A549 (cell line): ENCODE measurements around the gene TULP3. TPM values are rescaled to one million over a fixed set of nuclear protein-coding genes. Genes with fewer than 3 reads are reported as not detected.

ENCODE experiments used
- ATAC-seq, 2 experiments: fragments of 200-7000 bp in 1 of 2; fragments of >200 bp in 1 of 2; cut with Nextera tagmentation in 1 of 2; cut with Tn5 transposase in 1 of 2; 3 replicates each; pipeline versions ENCODE4 v1.8.0 to v1.9.1; 2018 to 2020; ENCODE audit warnings: mild to moderate bottlenecking in 1 of 2, moderate library complexity in 1 of 2
- CTCF ChIA-PET: fragments of 300-600 bp; sonication (Branson Sonifier 250); formaldehyde crosslinking; extraction: SDS; loops from one replicate; lab custom pipeline; 2021; ENCODE audit warnings: antibody characterized with exemption, inconsistent platforms; lab: Yijun Ruan, JAX
- POLR2A ChIA-PET: fragments of 350-600 bp; formaldehyde crosslinking; extraction: SDS; loops from one replicate; lab custom pipeline; 2021; ENCODE audit warnings: antibody characterized with exemption, inconsistent platforms; lab: Yijun Ruan, JAX
- DNase-seq, 2 experiments: peaks; one replicate each; pipeline versions ENCODE4 v3.0.0 to v3.0.0-alpha.2; 2011 to 2016; ENCODE audit warnings: low read depth in 1 of 2, low spot score in 1 of 2
- FAIRE-seq: peaks from 2 replicates; lab custom pipeline; 2011; peaks lifted over from hg19 to GRCh38; lab: Jason Lieb, UNC
- H3K27ac ChIP-seq, 2 experiments: fragments of >200 bp; sonication (Bioruptor Twin); formaldehyde crosslinking; 3 replicates each; pipeline ENCODE4 v1.5.1; 2016 to 2017
- H3K4me1 ChIP-seq: fragments of >200 bp; sonication (Bioruptor Twin); formaldehyde crosslinking; 3 replicates; pipeline ENCODE4 v1.6.1; 2016
- H3K4me2 ChIP-seq: fragments of >200 bp; sonication (Bioruptor Twin); formaldehyde crosslinking; 3 replicates; pipeline ENCODE4 v1.6.1; 2016
- H3K4me3 ChIP-seq: fragments of >200 bp; sonication (Bioruptor Twin); formaldehyde crosslinking; 3 replicates; pipeline ENCODE4 v1.5.1; 2016
- H3K9me3 ChIP-seq: fragments of >200 bp; sonication (Bioruptor Twin); formaldehyde crosslinking; 3 replicates; pipeline ENCODE4 v1.6.1; 2016
- CBX8 ChIP-seq: fragments of 200-600 bp; sonication (generic); IDR thresholded peaks from 2 replicates; pipeline ENCODE4 v1.6.1; 2016
- EHF ChIP-seq: fragments of 250-450 bp; sonication (Bioruptor Pico); IDR thresholded peaks from 2 replicates; pipeline ENCODE4 v1.5.0; 2020; ENCODE audit warnings: mild to moderate bottlenecking
- ESRRA ChIP-seq: fragments of 150-350 bp; IDR thresholded peaks from 2 replicates; pipeline ENCODE4 v1.6.1; 2014; ENCODE audit warnings: mild to moderate bottlenecking, low read length, borderline replicate concordance
- FOSL2 ChIP-seq, 2 experiments: fragments of 450-650 bp in 1 of 2; fragments of >200 bp in 1 of 2; sonication (Bioruptor Twin) in 1 of 2; formaldehyde crosslinking; IDR thresholded peaks; 2 replicates each; pipeline versions ENCODE4 v1.5.0 to v1.6.1; 2016 to 2020; ENCODE audit warnings: mild to moderate bottlenecking in 1 of 2, moderate library complexity in 1 of 2
- GATA3 ChIP-seq: IDR thresholded peaks from 2 replicates; pipeline ENCODE4 v1.6.1; 2012; ENCODE audit warnings: borderline replicate concordance
- HOXB13 ChIP-seq: fragments of 250-450 bp; sonication (Bioruptor Pico); IDR thresholded peaks from 2 replicates; pipeline ENCODE4 v1.5.0; 2020; ENCODE audit warnings: low read depth, mild to moderate bottlenecking, moderate library complexity
- HOXB5 ChIP-seq: fragments of 250-450 bp; sonication (Bioruptor Pico); IDR thresholded peaks from 2 replicates; pipeline ENCODE4 v1.5.0; 2020; ENCODE audit warnings: mild to moderate bottlenecking, moderate library complexity
- MAFK ChIP-seq: fragments of 450-650 bp; IDR thresholded peaks from 2 replicates; pipeline ENCODE4 v1.6.1; 2014; ENCODE audit not compliant: partially characterized antibody
- NR3C1 ChIP-seq: fragments of >200 bp; sonication (Bioruptor Twin); formaldehyde crosslinking; IDR thresholded peaks from 3 replicates; pipeline ENCODE4 v1.6.1; 2017
- RAD21 ChIP-seq, 2 experiments: fragments of >200 bp in 1 of 2; sonication (Bioruptor Twin) in 1 of 2; formaldehyde crosslinking in 1 of 2; IDR thresholded peaks in 1 of 2; conservative IDR thresholded peaks in 1 of 2; 2 replicates in 1 of 2; 3 replicates in 1 of 2; pipeline ENCODE4 v1.6.1; 2012 to 2018; ENCODE audit warnings: inconsistent platforms in 1 of 2
- RFX5 ChIP-seq: fragments of 450-650 bp; IDR thresholded peaks from 2 replicates; pipeline ENCODE4 v1.7.1; 2014; ENCODE audit warnings: antibody characterized with exemption, mild to moderate bottlenecking, moderate library complexity
- SMC3 ChIP-seq: fragments of >200 bp; sonication (Bioruptor Twin); formaldehyde crosslinking; IDR thresholded peaks from 3 replicates; pipeline ENCODE4 v1.6.1; 2018; ENCODE audit warnings: inconsistent platforms
- SREBF2 ChIP-seq: fragments of 450-650 bp; IDR thresholded peaks from 2 replicates; pipeline ENCODE4 v1.6.1; 2014; ENCODE audit warnings: mild to moderate bottlenecking, moderate library complexity
- TP53 ChIP-seq: fragments of 250-450 bp; sonication (Bioruptor Pico); IDR thresholded peaks from 2 replicates; pipeline ENCODE4 v1.5.0; 2021; ENCODE audit warnings: mild to moderate bottlenecking, moderate library complexity
- ZFP36 ChIP-seq: fragments of 450-650 bp; IDR thresholded peaks from 2 replicates; pipeline ENCODE4 v1.6.1; 2014; ENCODE audit warnings: borderline replicate concordance; ENCODE audit not compliant: partially characterized antibody
- WGBS: methylation state at CpG from one replicate; pipeline ENCODE4 v1.1.6; 2017; ENCODE audit errors: missing lambda C conversion rate; 5-methylcytosine and 5-hydroxymethylcytosine counted together
- polyA plus RNA-seq, 4 experiments: library from polyadenylated mRNA; depleted of rRNA in 3 of 4; stranded (reverse); fragments of >200 nt; fragmentation: RNase III in 1 of 4; extraction: RNeasy Plus Mini Kit Qiagen cat#74134 plus additional on column Dnase treatment in 1 of 4; gene quantifications; 2 replicates in 3 of 4; 3 replicates in 1 of 4; pipeline ENCODE4 v1.2.3, GENCODE V29; 2011 to 2017
- TF ChIP-seq, protein P1 (sequence below): fragments of >200 bp; sonication (Bioruptor Twin); formaldehyde crosslinking; IDR thresholded peaks from 3 replicates; pipeline ENCODE4 v1.5.1; 2016
- TF ChIP-seq, protein P2 (sequence below): fragments of 250-450 bp; sonication (Bioruptor Pico); IDR thresholded peaks from 2 replicates; pipeline ENCODE4 v1.5.0; 2021; ENCODE audit warnings: mild to moderate bottlenecking, moderate library complexity, borderline replicate concordance
- TF ChIP-seq, protein P3 (sequence below): fragments of 450-650 bp; IDR thresholded peaks from 2 replicates; pipeline ENCODE4 v1.6.1; 2014; ENCODE audit warnings: antibody characterized with exemption

The TULP3 gene
- polyA plus RNA-seq, 2 of the 4 experiments (the other 2 are of a cell fraction) = 19.6 to 32.9 TPM

DNA sequence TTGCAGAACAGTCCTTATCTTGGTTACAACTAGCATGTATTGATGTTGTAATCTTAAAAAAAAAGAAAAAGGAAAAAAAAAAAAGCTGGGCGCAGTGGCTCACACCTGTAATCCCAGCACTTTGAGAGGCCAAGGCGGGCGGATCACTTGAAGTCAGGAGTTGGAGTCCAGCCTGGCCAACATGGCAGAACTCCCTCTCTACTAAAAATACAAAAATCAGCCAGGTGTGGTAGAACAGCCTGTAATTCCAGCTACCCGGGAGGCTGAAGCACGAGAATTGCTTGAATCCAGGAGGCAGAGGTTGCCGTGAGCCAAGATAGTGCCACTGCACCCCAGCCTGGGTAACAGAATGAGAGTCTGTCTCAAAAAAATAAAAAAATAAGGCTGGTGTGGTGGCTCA, 42.9 kb downstream of the TULP3 start:
- TF ChIP-seq TP53 (CRISPR knock-in tag) (no peak), SMC3 (no peak), SREBF2 (no peak), RFX5 (no peak), ZFP36 (no peak)
- WGBS = 96% methylated on average over 6 of the region's 6 CpGs
- ATAC-seq (no peak), FAIRE-seq (no peak), DNase-seq (no peak)
- ChIA-PET CTCF (interaction anchor here (0.6 to 1.8 kb wide), 4 partner anchors 8 to 1465 kb away, joined by 4 to 9 read pairs (median 6); no protein-coding TSS in a partner anchor), POLR2A (interaction anchor here (1.6 kb wide), 1 partner anchor 43 kb away, joined by 3 read pairs; no protein-coding TSS in a partner anchor)
- Histone ChIP-seq H3K9me3 (no peaks in the 10 kb centered on the region), H3K4me2 (no peak overlapping the region), H3K4me1 (no peaks in the 10 kb centered on the region), H3K27ac (no peak overlapping the region), H3K4me3 (no peak overlapping the region)

DNA sequence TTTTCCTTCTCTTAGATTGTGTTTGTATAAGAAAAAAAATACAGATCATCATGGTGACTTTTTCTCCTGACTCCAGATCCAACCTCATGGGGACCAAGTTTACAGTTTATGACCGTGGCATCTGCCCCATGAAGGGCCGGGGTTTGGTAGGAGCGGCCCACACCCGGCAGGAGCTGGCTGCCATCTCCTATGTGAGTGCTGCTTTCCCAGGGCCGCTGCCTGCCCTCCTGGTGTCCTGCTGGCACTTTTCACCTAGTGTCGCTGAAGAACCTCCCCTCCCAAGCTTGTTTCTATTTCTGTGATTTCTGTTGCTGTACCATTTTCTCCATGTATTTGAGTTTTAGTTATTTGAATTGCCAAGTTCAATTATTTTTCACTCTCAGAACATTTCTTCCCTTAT, 43.7 kb downstream of the TULP3 start:
- CTCF ChIA-PET = interaction anchor here (0.9 to 2.7 kb wide), 3 partner anchors 11 to 107 kb away, joined by 3 to 13 read pairs (median 6); no protein-coding TSS in a partner anchor
- no peak for DNase-seq
- ATAC-seq = no peak
- H3K4me1 ChIP-seq = no peaks in the 10 kb centered on the region
- no peak for TF ChIP-seq ESRRA
- TF ChIP-seq, all 56 proteins: peak for 0
- Histone ChIP-seq H3K9me3 (no peaks in the 10 kb centered on the region), H3K4me2 (no peak overlapping the region), H3K27ac (no peak overlapping the region), H3K4me3 (no peak overlapping the region)
- WGBS = 98% methylated on average over 6 of the region's 6 CpGs
- no peak for FAIRE-seq
- POLR2A ChIA-PET = no interaction called here

DNA sequence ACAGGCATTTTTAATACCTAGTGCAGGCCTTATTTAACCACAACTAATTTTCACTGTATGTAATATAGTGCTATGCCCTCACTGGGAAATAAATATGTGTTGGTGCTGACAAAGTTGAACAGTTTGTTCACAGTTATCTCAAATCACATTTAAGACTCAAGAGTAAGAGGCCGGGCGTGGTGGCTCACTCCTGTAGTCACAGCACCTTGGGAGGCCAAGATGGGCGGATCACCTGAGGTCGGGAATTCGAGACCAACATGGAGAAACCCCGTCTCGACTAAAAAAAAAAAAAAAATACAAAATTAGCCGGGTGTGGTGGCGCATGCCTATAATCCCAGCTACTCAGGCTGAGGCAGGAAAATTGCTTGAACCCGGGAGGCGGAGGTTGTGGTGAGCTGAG, 45.6 kb downstream of the TULP3 start:
- ChIA-PET CTCF (interaction anchor here (2.7 kb wide), 1 partner anchor 9 kb away, joined by 13 read pairs; no protein-coding TSS in a partner anchor), POLR2A (no interaction called here)
- FAIRE-seq (no peak), DNase-seq (no peak), ATAC-seq (no peak)
- no peak overlapping the region for H3K4me2 ChIP-seq
- H3K9me3 ChIP-seq = no peaks in the 10 kb centered on the region
- no peak overlapping the region for H3K4me3 ChIP-seq
- H3K27ac ChIP-seq = no peak overlapping the region
- H3K4me1 ChIP-seq = no peaks in the 10 kb centered on the region
- WGBS = 93% methylated on average over 11 of the region's 11 CpGs
- TF ChIP-seq HOXB5 (CRISPR knock-in tag) = no peak
- TF ChIP-seq GATA3 = no peak
- TF ChIP-seq, all 56 proteins: peak for 0

DNA sequence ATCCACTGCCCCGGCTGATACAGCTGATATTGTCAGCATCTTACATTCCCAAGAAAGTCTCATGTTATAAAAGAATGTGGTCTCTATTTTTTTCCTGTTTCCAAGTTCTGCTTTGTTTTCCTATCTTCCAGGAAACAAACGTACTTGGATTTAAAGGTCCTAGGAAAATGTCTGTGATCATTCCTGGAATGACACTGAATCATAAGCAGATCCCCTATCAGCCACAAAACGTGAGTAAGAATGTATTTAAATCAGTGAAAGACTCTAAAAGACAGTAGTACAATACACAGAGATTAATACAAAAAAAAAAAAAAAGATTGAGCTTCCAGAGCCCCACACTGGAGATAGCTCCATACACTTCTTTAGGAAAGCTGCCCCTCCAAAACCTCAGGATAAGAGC, 46.8 kb downstream of the TULP3 start:
- Histone ChIP-seq H3K27ac (no peak overlapping the region), H3K4me3 (no peak overlapping the region), H3K9me3 (no peaks in the 10 kb centered on the region), H3K4me2 (no peak overlapping the region), H3K4me1 (no peaks in the 10 kb centered on the region)
- ATAC-seq (no peak), DNase-seq (no peak), FAIRE-seq (peak; percentile 59)
- ChIA-PET CTCF (interaction anchor here (0.6 to 1.6 kb wide), 4 partner anchors 84 to 356 kb away, joined by 3 to 4 read pairs (median 3); no protein-coding TSS in a partner anchor), POLR2A (no interaction called here)
- 85% methylated on average over 3 of the region's 3 CpGs for WGBS
- no peak for TF ChIP-seq EHF (CRISPR knock-in tag)
- TF ChIP-seq RAD21 (conservative IDR thresholded peaks at IDR 0.05 in 1 of 2, IDR thresholded peaks at IDR 0.05 in 1 of 2) = no peak
- no peak for TF ChIP-seq CBX8
- TF ChIP-seq HOXB13 (CRISPR knock-in tag) = no peak
- no peak for TF ChIP-seq FOSL2 (IDR thresholded peaks at IDR 0.05)
- TF ChIP-seq FOSL2 (CRISPR knock-in tag; IDR thresholded peaks at IDR 0.05) = no peak
- TF ChIP-seq NR3C1 = no peak
- TF ChIP-seq, protein P1, sequence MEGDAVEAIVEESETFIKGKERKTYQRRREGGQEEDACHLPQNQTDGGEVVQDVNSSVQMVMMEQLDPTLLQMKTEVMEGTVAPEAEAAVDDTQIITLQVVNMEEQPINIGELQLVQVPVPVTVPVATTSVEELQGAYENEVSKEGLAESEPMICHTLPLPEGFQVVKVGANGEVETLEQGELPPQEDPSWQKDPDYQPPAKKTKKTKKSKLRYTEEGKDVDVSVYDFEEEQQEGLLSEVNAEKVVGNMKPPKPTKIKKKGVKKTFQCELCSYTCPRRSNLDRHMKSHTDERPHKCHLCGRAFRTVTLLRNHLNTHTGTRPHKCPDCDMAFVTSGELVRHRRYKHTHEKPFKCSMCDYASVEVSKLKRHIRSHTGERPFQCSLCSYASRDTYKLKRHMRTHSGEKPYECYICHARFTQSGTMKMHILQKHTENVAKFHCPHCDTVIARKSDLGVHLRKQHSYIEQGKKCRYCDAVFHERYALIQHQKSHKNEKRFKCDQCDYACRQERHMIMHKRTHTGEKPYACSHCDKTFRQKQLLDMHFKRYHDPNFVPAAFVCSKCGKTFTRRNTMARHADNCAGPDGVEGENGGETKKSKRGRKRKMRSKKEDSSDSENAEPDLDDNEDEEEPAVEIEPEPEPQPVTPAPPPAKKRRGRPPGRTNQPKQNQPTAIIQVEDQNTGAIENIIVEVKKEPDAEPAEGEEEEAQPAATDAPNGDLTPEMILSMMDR = no peak
- no peak for TF ChIP-seq MAFK
- TF ChIP-seq, protein P2, sequence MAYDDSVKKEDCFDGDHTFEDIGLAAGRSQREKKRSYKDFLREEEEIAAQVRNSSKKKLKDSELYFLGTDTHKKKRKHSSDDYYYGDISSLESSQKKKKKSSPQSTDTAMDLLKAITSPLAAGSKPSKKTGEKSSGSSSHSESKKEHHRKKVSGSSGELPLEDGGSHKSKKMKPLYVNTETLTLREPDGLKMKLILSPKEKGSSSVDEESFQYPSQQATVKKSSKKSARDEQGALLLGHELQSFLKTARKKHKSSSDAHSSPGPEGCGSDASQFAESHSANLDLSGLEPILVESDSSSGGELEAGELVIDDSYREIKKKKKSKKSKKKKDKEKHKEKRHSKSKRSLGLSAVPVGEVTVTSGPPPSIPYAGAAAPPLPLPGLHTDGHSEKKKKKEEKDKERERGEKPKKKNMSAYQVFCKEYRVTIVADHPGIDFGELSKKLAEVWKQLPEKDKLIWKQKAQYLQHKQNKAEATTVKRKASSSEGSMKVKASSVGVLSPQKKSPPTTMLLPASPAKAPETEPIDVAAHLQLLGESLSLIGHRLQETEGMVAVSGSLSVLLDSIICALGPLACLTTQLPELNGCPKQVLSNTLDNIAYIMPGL (CRISPR knock-in tag) = no peak
- TF ChIP-seq, protein P3, sequence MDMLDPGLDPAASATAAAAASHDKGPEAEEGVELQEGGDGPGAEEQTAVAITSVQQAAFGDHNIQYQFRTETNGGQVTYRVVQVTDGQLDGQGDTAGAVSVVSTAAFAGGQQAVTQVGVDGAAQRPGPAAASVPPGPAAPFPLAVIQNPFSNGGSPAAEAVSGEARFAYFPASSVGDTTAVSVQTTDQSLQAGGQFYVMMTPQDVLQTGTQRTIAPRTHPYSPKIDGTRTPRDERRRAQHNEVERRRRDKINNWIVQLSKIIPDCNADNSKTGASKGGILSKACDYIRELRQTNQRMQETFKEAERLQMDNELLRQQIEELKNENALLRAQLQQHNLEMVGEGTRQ = no peak
- TF ChIP-seq RFX5 = no peak
